Gastroesophageal sphincter (tissue), 4 donors: Measurements from ENCODE around the gene SUV39H2. TPM values are rescaled to one million over a fixed set of nuclear protein-coding genes. Genes with fewer than 3 reads are reported as not detected.

Source experiments
- ATAC-seq: fragments of 150-250 bp; one replicate; pipeline ENCODE4 v1.9.1; 2016; ENCODE audit warnings: mild to moderate bottlenecking, moderate library complexity
- H3K27ac ChIP-seq, 4 donors: fragments of 200-600 bp; sonication (generic) in 3 of 4; 1 replicate in 3 of 4; 2 replicates in 1 of 4; pipeline ENCODE4 v1.5.1; 2016 to 2019
- H3K27me3 ChIP-seq: fragments of 200-600 bp; sonication (generic); one replicate; pipeline ENCODE4 v1.5.1; 2019
- H3K36me3 ChIP-seq, 2 donors: fragments of 200-600 bp; sonication (generic); one replicate each; pipeline ENCODE4 v1.5.1; 2019; ENCODE audit warnings: control low read depth in 1 of 2
- H3K4me1 ChIP-seq, 3 donors: fragments of 200-600 bp; sonication (generic); 1 replicate in 2 of 3; 2 replicates in 1 of 3; pipeline ENCODE4 v1.5.1; 2016 to 2019; ENCODE audit warnings: control low read depth in 2 of 3
- H3K4me3 ChIP-seq, 2 donors: fragments of 200-600 bp; sonication (generic); one replicate each; pipeline ENCODE4 v1.5.1; 2019; ENCODE audit warnings: mild to moderate bottlenecking in 1 of 2, moderate library complexity in 1 of 2
- H3K9me3 ChIP-seq, 3 donors: fragments of 200-600 bp; sonication (generic); one replicate each; pipeline ENCODE4 v1.5.1; 2017 to 2019; ENCODE audit warnings: control low read depth in 2 of 3
- EP300 ChIP-seq: sonication (generic); formaldehyde crosslinking; IDR thresholded peaks from one replicate; pipeline ENCODE4 v1.6.1; 2017; ENCODE audit warnings: antibody characterized with exemption, mild to moderate bottlenecking
- POLR2A ChIP-seq, 2 donors: fragments of 450-650 bp; IDR thresholded peaks; one replicate each; pipeline ENCODE4 v1.6.1; 2017; ENCODE audit warnings: antibody characterized with exemption in 2 of 2, mild to moderate bottlenecking in 2 of 2, moderate library complexity in 1 of 2
- POLR2AphosphoS5 ChIP-seq: sonication (generic); formaldehyde crosslinking; IDR thresholded peaks from one replicate; pipeline ENCODE4 v1.6.1; 2017; ENCODE audit warnings: antibody characterized with exemption
- WGBS, 2 donors: methylation state at CpG; one replicate each; pipeline ENCODE4 v1.1.5; 2018; ENCODE audit warnings: low coverage in 1 of 2; 5-methylcytosine and 5-hydroxymethylcytosine counted together
- total RNA-seq, 4 donors: library from RNA; depleted of rRNA; stranded (reverse); fragments of >200 nt; gene quantifications; one replicate each; pipeline ENCODE4 v1.1.0, GENCODE V29; 2016
- TF ChIP-seq, protein P1 (sequence below), 4 experiments: fragments of 200-600 bp in 2 of 4; fragments of 450-650 bp in 2 of 4; sonication (generic) in 1 of 4; IDR thresholded peaks; one replicate each; pipeline ENCODE4 v1.5.1; 2017 to 2019; ENCODE audit warnings: antibody characterized with exemption in 4 of 4, mild to moderate bottlenecking in 2 of 4, moderate library complexity in 2 of 4

The SUV39H2 gene
- total RNA-seq, 4 donors from 2014 or later: 4.4 to 6.2 (median 5.1) TPM

DNA sequence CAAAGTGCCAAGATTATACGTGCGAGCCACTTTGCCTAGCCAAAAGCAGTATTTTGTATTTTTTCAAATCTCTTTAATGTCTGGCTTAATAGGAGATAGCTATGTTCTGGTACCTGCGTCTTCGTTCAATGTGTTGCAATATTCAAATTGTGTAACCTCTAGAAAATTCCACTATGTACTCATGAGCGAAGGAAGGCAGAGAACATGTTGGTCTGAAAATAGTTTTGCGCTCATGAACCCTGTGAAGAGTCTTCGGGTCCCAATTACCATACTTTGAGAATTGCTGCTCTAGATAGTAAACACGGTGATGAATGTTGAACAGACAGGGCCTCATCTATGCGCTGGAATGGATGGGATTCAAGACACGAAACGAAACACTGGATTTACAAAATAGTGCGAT lies 2.7 kb upstream of the SUV39H2 start:
- TF ChIP-seq, protein P1, sequence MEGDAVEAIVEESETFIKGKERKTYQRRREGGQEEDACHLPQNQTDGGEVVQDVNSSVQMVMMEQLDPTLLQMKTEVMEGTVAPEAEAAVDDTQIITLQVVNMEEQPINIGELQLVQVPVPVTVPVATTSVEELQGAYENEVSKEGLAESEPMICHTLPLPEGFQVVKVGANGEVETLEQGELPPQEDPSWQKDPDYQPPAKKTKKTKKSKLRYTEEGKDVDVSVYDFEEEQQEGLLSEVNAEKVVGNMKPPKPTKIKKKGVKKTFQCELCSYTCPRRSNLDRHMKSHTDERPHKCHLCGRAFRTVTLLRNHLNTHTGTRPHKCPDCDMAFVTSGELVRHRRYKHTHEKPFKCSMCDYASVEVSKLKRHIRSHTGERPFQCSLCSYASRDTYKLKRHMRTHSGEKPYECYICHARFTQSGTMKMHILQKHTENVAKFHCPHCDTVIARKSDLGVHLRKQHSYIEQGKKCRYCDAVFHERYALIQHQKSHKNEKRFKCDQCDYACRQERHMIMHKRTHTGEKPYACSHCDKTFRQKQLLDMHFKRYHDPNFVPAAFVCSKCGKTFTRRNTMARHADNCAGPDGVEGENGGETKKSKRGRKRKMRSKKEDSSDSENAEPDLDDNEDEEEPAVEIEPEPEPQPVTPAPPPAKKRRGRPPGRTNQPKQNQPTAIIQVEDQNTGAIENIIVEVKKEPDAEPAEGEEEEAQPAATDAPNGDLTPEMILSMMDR (IDR thresholded peaks at IDR 0.05): no peak
- TF ChIP-seq POLR2A (IDR thresholded peaks at IDR 0.05) (no peak), POLR2AphosphoS5 (no peak), EP300 (no peak)
- no peaks in the 10 kb centered on the region for H3K36me3 ChIP-seq
- no peak overlapping the region for H3K4me3 ChIP-seq
- WGBS, 2 donors: 88% methylated on average over 5 to 12 of the region's 12 CpGs
- H3K27me3 ChIP-seq: no peaks in the 10 kb centered on the region
- peaks cover 0 to 35% (median 8%) of the 10 kb centered on the region in 3 donors for H3K4me1 ChIP-seq
- no peak overlapping the region for H3K27ac ChIP-seq
- H3K9me3 ChIP-seq: no peaks in the 10 kb centered on the region
- ATAC-seq: no peak

- H3K27ac ChIP-seq: peak overlapping the region in 3 of 4 donors; percentile 93 to 96 (median 94)
- H3K4me3 ChIP-seq: no peak overlapping the region
- 81% methylated on average over 5 to 7 of the region's 9 CpGs for WGBS, 2 donors
- H3K9me3 ChIP-seq: no peaks in the 10 kb centered on the region
- TF ChIP-seq, protein P1 (IDR thresholded peaks at IDR 0.05): no peak
- TF ChIP-seq POLR2A (IDR thresholded peaks at IDR 0.05) (no peak), EP300 (no peak), POLR2AphosphoS5 (no peak)
- no peaks in the 10 kb centered on the region for H3K36me3 ChIP-seq
- ATAC-seq: no peak
- peaks cover 0 to 35% (median 8%) of the 10 kb centered on the region in 3 donors for H3K4me1 ChIP-seq
- no peaks in the 10 kb centered on the region for H3K27me3 ChIP-seq
These were observed 1.9 kb upstream of the SUV39H2 start for GRCh38 chr10:14876764-14877163.

DNA sequence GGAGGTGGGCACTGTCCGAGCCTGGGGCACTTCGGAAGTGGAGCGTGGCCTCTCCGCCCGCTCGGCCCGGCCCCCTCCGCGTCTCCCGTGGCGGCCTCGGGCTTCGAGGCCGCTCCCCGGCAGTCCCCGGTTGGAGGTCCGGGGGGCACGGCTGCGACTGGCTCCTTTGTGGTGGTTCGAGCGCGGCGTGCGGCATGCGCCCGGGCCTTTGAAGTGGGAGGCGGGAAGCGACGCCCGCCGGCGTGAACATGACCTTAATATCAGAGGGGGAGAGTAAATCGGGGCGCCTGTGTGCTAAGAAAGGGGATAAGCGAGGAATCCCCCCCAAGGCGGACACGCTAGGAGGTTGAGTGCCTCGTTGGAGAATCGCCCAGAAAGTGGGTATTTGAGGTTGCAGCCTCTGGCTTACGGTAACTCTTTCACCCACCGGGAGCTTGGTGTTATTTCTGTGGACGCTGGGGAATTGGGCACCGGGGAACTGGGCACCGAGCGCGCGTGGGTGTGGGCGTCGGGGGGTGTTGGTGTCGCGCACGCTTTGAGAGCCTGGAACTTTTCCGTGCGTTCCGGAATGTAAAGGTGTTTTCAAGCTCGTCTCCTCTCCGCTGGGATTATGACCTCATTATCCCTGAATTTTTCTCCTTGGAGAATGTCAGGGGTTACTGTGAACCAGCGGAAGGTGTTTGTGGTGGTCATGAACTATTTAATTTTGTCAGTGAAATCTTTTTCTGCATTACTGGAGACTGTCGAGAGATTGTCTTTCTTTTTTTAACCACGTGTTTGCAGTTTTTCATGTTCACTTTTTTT lies 660 bp downstream of the SUV39H2 start:
- H3K27ac ChIP-seq: peak overlapping the region; percentile 49 to 96 (median 94)
- H3K4me1 ChIP-seq: peaks cover 0 to 35% (median 8%) of the 10 kb centered on the region in 3 donors
- ATAC-seq: no peak
- TF ChIP-seq, protein P1 (IDR thresholded peaks at IDR 0.05): no peak
- TF ChIP-seq POLR2AphosphoS5: no peak
- TF ChIP-seq POLR2A (IDR thresholded peaks at IDR 0.05): no peak
- no peak for TF ChIP-seq EP300
- no peaks in the 10 kb centered on the region for H3K27me3 ChIP-seq
- H3K9me3 ChIP-seq: no peaks in the 10 kb centered on the region
- 0% methylated on average over 1 to 22 of the region's 60 CpGs for WGBS, 2 donors
- H3K4me3 ChIP-seq: peak overlapping the region; percentile 85 to 98
- H3K36me3 ChIP-seq: no peaks in the 10 kb centered on the region

DNA sequence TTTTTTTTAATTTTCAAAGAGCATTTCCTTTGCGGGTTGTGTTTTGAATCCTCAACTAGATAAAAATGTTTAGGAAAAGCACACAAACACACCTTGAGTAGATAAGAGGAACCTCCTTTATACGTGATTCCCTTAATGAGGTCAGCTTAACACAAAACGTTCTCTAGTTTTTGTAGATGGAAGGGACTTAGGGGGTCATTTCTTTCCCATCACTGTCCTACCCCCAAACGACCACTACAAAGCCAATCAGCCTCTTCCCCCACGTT lies 1.2 kb downstream of the SUV39H2 start:
- Histone ChIP-seq H3K36me3 (no peaks in the 10 kb centered on the region), H3K4me3 (peak overlapping the region in 1 of 2 donors; percentile 98), H3K27ac (no peak overlapping the region), H3K9me3 (no peaks in the 10 kb centered on the region), H3K4me1 (peaks cover 0 to 35% (median 8%) of the 10 kb centered on the region in 3 donors), H3K27me3 (no peaks in the 10 kb centered on the region)
- 0 to 2% methylated on average over 1 to 5 of the region's 5 CpGs for WGBS, 2 donors
- no peak for ATAC-seq
- TF ChIP-seq, protein P1 (IDR thresholded peaks at IDR 0.05): no peak
- TF ChIP-seq POLR2AphosphoS5 (no peak), EP300 (no peak), POLR2A (IDR thresholded peaks at IDR 0.05) (no peak)

- WGBS, 2 donors: 60 to 73% methylated on average over 7 of the region's 7 CpGs
- Histone ChIP-seq H3K27me3 (no peaks in the 10 kb centered on the region), H3K27ac (no peak overlapping the region), H3K36me3 (no peaks in the 10 kb centered on the region), H3K9me3 (no peaks in the 10 kb centered on the region), H3K4me3 (peak overlapping the region in 1 of 2 donors; percentile 98), H3K4me1 (peaks cover 0 to 35% (median 8%) of the 10 kb centered on the region in 3 donors)
- ATAC-seq: no peak
- no peak for TF ChIP-seq POLR2A (IDR thresholded peaks at IDR 0.05)
- no peak for TF ChIP-seq POLR2AphosphoS5
- TF ChIP-seq, protein P1 (IDR thresholded peaks at IDR 0.05): no peak
- no peak for TF ChIP-seq EP300
These were observed 1.6 kb downstream of the SUV39H2 start for GRCh38 chr10:14880229-14880628.
